GM18526 (cell line): Measurements from ENCODE around the gene PPP2R2C.

Source experiments
- POLR2A ChIP-seq: IDR thresholded peaks from 3 replicates; pipeline ENCODE4 v1.6.1; 2011; ENCODE audit not compliant: insufficient read length; ENCODE audit errors: extremely low read depth

PPP2R2C gene

DNA sequence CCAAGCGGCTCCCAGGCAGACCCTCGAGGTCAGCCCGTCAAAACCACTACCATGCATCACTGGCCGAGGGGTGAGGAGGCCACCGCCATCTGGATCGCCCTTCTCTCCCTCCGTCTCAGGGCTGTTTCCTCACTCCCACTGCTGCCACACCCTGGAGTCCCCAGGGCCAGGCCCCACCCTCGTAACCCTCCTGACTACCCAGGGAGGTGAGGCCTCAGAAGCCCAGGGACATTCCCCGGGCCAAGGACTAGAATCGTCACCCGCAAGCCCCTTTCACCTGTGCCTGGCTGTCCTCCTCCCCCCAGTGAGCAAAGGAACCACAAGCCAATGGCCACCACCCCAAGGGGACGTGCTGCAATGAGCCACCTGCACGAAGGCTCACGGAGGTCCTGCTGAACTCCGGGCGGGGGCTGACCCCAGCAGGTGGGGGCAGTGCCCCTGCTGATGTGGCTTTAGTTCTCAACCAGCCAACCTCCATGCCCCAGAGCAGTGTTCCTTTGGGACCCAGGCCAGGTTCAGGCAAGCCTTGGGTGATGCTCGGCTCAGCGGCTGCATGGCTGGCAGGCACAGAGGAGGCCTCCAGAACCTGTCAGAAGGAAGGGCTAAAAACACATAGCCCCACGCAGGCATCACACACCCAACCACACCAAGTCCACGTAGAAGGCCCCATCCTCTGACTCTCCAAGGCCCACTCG is 23.8 kb downstream of the PPP2R2C start:
- TF ChIP-seq POLR2A: no peak

DNA sequence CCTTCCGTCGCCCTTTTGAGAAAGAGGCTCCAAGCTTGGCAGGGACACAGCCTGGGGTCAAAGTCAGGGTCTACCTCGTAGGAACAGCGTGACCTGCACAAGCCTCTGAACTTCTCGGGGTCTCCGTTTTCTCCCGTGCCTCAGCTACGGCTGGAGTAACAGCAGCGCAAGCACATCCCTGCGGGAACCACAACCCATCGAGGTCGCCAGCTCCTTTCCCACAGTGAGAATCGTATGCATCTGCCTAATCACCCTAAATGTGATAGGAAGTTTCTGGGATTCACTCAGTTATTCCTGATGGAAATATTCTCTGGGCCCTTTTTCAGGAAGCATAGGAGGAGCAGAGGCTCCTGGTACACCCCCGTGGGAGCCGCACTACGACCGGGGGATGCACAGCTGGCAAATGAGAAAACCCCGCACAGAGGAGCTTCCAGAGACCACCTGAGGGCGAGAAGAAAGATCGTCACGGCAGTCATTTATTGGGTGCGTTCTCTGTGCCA is 24.7 kb downstream of the PPP2R2C start:
- TF ChIP-seq POLR2A: no peak

DNA sequence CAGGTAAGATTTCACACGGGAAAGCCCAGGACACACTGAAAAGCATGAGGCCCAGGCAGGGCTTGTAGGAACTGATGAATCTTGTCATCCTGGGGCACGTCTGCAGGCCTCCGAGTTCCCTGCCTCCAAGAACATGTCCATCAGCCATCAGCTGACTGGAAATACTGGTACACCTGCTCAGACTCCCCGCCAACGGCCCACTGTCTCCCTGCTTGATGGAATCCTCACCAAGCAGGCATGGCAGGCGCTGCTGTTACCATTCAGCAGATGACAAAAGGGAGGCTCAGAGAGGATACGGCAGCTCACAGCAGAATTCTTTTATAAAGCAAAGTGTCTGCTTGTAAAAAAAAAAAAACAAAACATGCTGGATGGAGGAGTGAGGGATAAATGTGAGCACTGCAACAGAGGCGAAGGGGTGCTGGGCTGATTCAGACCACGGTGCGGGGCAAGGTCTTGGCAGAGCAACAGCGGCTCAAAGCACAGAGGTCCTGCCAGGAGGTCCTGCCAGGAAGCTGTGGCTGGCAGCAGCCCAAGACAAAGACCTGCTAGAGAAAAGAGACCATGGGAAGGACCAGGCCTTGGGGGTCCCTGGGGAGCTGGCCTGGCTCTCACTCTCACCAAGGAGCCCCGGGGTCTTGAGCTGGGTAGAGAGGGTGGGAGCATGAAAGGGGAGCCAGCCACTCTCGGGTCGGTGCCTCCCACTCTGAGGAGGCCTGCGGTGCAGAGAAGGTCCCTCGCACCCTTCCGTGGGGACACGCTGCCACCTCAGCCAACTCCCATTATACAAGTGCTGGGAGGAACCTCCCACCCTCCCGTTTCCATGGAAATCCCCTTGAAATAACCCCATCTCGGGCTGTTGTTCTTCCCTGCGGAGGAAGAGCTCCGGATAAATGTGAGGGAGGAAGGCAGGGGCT is 25.6 kb downstream of the PPP2R2C start:
- no peak for TF ChIP-seq POLR2A

DNA sequence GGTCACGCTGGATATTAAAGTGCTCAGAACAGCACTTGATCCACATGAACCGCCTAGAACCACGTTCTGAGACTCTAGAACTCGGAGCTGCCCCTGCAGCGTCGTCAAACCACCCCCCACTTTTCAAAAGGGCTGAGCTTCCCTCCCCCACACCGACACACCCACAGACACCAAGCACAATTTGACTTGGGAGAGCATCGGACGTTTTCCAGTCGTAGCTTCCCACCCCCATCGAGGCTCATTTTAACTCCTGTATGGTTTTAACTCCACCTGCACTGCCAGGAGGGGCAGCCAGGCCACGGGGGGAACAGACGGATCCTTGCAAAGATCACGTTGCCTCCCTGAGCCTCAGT is 26.3 kb downstream of the PPP2R2C start:
- no peak for TF ChIP-seq POLR2A

DNA sequence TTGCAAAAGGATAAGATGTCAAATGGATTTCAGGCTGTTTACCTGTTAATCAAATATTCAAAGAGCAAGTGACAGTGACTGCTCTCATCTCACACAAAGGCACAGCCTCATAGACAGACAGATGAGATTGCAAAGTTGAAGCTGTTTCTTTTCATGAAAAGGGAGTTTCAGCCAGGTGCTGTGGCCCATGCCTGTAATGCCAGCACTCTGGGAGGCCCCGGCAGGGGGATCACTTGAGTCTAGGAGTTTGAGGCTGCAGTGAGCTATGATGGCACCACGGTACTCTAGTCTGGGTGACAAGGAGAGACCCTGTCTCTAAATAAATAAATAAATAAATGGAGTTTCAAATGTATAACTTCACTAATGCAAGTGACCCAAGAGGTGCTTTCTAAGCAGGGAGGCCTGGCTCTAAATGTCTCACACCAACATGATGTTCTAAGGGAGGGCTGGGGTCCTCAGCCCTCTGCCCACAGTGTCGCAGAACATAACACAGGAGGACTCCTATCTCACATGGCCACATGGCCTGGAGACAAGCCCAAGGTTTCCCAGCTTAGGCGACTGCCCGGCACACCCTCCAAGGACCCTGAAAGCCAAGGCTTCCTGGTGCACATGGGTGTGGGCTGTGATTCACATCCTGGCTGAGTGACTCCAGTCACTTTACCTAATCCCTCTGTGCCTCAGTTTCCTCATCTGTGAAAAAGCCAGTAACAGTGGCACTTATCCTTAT is 26.8 kb downstream of the PPP2R2C start:
- TF ChIP-seq POLR2A: no peak

DNA sequence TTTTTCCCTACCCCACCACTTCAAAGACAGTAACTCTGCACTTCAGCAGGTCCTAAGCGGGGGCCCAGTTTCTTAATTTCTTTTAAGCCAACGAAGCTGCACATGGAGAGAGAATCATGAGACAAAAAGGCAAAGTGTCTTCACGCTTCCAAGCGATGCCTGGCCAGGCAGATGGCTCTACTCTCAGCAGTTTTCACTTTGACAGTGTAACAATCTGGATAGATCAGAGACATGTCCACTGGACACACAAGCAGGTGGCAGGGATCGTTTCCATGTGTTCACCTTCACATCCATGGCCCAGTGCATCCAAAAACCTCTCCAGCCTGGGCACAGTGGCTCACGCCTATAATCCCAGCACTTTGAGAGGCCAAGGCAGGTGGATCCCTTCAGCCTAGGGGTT is 27.8 kb downstream of the PPP2R2C start:
- TF ChIP-seq POLR2A: no peak

DNA sequence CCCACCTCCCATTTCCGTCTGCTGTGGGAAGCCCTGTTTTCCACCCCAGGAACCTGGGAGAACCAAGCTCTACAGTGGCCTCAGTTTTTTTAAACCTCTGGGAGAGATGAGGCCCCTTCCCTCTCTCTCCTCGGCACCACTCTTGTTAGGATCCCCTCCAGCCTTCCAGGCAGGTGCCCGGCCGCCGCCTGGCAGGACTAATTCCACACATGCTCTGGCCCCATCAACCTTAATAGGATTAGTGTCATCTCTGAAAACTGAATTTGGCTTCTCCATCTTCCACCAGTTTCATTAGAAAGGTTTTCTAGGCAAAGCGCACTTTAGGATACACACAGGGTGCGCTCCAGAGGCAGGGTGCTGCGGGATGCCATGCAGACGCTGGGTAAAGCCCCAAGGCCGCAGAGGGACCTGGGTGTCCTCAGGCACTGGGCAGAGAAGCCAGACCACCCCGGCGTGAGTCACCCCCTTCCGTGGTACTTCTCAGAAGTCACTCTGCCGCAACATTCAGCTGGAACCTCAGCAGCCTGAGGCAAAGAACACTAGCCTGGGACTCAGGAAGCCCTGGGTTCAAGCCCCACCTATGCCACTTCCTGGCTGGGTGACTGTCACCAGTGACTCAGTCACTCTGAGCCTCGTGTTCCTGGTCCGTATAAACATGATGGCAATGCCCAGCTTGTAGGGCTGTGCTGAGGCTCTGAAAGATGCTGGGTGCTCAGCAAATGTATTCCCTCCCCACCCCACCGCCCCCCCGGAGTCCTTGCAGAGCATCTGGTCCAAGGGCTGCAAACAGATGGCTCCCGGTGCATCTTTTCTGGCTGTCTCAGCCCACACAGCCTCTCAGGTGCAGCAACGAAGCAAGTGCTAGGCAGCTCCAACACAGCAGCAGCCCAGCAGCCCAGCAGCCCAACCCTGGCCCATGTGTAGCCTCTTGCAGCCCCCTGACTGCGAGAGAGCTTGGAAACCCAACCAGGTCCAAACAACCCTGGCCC is 29.1 kb downstream of the PPP2R2C start:
- no peak for TF ChIP-seq POLR2A

DNA sequence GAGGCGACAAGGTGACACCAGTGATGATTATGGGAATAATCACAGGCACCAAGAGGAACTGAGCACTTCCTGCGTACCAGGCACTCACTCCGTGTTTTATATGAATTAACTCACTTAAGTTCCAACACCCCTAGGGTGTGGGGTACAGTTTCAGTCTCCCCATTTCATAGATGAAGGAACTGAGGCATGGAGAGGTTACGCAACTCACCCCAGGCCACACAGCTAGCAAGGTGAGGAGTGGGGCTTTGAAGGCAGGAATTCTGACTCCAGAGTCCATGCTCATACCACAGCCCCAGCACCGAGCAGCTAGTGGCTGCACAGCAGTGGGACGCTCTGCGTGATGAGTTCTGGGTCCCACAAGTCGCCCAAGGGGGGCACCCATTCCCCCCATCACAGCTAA is 29.9 kb downstream of the PPP2R2C start:
- no peak for TF ChIP-seq POLR2A

DNA sequence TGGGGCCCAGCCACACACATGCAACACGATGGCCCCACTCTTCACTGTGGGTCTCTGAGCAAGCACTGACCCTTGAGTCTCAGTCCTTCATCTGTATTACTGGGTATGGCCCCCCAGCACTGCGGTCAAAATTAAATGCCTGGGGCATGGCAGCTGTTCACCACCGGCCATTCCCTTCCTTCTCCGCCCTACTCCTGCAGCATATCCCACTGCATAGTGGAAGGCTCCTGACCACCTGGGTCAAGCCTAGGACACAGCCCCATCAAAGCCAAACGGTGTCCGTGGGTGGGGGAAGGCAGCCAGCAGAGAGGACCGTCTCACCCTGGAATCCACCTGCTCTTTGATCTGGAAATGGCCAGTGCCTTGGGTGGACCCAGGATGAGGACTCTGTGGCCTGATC is 30.7 kb downstream of the PPP2R2C start:
- TF ChIP-seq POLR2A: no peak

DNA sequence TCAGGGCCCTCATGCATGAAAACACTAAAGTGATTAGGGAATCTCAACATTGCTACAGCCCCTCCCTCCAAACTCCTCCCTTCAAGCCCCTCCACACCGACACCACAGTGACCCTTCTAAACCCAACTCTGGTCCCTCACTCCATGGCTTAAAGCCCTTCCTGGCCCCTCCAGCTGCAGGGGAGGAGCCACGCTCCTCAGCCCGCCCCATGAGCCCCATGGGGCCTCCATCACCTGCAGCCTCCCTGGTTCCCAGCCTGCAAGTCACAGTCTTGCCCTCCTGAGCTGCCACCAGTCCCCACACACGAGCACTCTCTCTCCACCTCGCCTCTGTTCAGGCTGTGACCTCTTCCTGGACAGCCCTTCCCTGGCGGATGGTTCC is 31.2 kb downstream of the PPP2R2C start:
- TF ChIP-seq POLR2A: no peak

DNA sequence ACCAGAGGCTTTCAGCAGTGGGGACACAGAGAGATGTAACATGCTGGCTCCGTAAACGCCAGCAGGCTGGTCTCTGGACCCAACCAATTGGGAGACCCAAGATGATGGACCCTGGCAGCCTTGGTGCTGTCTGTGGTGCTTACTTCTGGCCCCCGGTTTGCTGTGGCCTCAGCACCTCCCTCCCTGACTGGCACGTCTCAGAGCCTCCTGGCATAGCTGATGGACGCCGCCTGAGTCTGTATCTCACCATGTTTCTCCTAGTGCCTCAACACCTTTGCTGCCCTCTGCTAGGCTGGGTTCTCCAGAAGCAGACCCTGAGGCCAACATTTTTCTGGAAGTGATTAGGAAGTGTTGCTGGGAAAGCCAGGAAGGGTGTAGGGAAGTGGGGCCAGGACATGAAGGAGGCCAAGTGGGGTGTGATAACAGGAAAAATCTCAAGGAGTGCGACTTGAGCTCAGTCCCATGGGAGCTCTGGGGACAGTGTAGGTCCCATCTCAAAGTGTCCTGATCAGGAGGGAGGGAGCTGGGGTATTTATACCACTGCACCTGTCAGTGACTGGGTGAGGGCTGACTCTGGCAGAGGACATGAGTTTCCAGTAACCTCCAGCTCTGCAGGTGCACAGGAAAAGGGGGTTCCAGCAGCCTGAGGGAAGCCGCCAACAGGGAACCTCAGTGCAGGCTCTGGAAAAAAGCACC is 31.8 kb downstream of the PPP2R2C start:
- no peak for TF ChIP-seq POLR2A

DNA sequence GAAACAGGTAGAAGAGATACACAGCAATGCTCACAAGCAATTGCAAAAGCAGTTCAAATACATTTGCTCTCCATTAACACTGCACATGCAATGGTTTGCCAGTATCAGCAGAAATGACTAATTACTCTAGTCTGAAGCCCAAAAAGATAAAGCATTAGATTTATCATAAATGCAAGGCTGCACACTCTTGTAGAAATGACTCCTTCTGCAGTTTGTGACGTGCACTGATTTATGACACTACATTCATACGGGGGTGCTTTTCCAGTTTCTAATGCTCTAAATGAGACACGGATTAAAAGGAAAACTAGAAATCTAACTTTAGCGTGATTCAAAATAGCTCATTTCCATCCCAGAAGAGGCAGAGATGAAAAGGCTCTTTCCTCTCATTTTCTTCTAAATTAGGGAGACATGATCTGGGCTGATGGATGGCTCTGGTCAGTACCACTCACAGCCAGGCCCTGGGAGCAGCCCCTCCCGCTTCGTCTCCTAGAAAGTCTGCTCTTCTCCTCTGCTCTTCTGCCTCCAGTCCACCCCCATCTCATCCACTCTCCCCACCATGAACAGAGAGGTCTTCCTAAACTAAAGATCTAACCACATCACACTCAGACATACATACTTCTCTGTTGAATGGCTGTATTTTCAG is 33.2 kb downstream of the PPP2R2C start:
- no peak for TF ChIP-seq POLR2A

DNA sequence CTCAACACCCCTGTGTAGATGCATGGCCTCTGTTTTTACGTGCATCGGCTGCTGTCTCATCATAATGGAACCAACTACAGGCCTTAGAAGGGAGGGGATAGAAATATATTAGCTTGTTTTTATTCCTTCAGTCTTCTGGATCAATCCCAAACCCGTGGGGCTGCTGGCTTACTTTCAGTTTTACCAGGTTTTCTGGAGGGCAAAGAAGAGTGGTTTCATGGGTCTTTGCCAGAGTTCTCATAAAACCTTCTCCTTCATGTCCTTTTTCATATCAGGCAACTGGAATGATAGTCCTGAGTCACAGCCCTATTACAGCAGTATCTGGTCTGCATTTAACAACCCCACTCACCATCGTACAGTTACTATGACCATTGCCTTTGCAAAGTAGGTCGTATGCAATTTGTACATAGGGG is 34.6 kb downstream of the PPP2R2C start:
- no peak for TF ChIP-seq POLR2A
